ENCODE measurements around the gene PADI2.

Gene PADI2

DNA sequence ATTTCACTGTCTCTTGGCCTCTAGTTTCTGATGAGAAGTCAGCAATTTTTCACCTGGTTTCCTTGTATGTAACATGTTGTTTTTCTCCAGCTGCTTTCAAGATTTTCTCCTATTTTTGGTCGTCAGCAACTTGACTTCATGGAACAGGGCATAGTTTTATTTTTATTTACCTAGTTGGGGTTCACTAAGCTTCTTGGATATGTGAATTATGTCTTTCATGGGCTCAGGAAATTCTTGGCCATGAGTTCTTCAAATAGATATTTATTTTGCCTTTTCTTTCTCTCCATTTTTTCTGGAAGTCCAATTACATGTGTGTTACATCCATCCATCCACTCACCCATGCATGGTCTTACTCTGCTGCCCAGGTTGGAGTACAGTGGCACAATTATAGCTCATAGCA lies 79.1 kb downstream of the PADI2 start:
- Histone ChIP-seq H3K4me2 (no peak overlapping the region), H3K4me1 (peaks cover 2% of the 10 kb centered on the region), H3K36me3 (peaks cover 78% of the 10 kb centered on the region), H3K9ac (no peak overlapping the region), H3K9me3 (no peaks in the 10 kb centered on the region), H4K20me1 (peaks cover 60% of the 10 kb centered on the region), H3K27ac (no peak overlapping the region), H3K27me3 (no peaks in the 10 kb centered on the region), H3K4me3 (no peak overlapping the region)
- TF ChIP-seq Cebpa-rat (IDR thresholded peaks at IDR 0.05) = no peak

DNA sequence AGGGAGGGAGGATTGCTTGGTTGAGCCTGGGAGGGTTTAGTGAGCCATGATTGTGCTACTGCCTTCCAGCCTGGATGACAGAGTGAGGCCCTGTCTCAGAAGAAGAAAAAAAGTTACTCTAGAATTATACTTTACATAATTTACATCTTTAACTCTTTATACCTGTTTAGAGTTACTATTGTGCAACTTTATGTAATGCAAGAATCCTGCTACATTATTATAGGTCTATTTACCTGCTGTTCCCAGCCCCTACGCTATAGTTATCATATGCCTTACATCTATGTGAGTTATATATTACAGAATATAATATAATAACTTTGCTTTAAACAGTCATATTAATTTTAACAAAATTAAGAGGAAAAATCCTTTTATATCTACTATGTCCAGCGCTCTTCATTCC lies 79.7 kb downstream of the PADI2 start:
- Histone ChIP-seq H4K20me1 (peaks cover 60% of the 10 kb centered on the region), H3K27me3 (no peaks in the 10 kb centered on the region), H3K9me3 (no peaks in the 10 kb centered on the region), H3K4me2 (no peak overlapping the region), H3K9ac (no peak overlapping the region), H3K4me1 (no peaks in the 10 kb centered on the region), H3K27ac (no peak overlapping the region), H3K36me3 (peaks cover 80% of the 10 kb centered on the region), H3K4me3 (no peak overlapping the region)
- TF ChIP-seq Cebpa-rat (IDR thresholded peaks at IDR 0.05) = no peak

DNA sequence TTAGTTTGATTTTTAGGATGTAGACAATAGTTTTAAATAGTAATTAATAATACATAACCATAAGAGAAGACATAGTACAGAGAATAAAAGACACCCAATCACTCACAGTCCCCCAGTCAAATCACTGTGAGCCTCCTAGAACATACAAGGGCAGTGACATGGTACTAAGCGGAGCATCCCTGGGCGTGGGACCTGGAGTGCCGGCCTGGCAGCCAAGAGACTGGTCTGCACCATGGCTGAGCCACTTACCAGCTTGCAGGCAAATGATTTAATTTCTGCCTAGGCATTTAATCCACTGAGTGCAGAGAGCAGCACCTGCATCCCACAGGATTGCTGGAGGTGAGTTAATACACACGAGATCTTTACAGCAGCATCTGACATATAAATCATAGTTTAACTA lies 85.8 kb downstream of the PADI2 start:
- Histone ChIP-seq H3K27ac (no peak overlapping the region), H4K20me1 (peaks cover 58% of the 10 kb centered on the region), H3K4me1 (no peaks in the 10 kb centered on the region), H3K4me3 (no peak overlapping the region), H3K4me2 (no peak overlapping the region), H3K27me3 (no peaks in the 10 kb centered on the region), H3K9ac (no peak overlapping the region), H3K9me3 (no peaks in the 10 kb centered on the region), H3K36me3 (peaks cover 84% of the 10 kb centered on the region)
- TF ChIP-seq Cebpa-rat (IDR thresholded peaks at IDR 0.05) = no peak

DNA sequence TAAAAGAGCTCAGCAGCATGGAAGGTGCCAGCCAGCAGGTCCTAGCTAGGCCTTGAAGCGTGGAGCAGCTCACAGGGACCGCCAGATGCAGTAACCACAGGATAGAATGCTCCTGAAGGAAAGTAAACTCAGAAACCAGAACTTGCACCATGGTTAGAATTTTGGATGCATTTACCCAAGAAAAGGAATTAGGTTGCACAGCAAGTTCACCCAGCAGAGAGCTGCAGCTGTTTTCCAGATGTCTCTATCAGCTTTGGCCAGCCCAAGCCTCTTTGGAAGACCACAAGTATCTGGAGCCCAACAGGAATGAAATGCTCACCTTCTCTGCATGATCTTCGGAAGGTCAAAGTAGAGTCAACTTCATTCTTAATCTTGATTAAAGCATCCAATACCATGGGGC lies 86.5 kb downstream of the PADI2 start:
- Histone ChIP-seq H3K36me3 (peaks cover 84% of the 10 kb centered on the region), H3K4me1 (no peaks in the 10 kb centered on the region), H3K4me3 (no peak overlapping the region), H3K27me3 (no peaks in the 10 kb centered on the region), H4K20me1 (peaks cover 54% of the 10 kb centered on the region), H3K9ac (no peak overlapping the region), H3K27ac (no peak overlapping the region), H3K4me2 (no peak overlapping the region), H3K9me3 (no peaks in the 10 kb centered on the region)
- TF ChIP-seq Cebpa-rat (IDR thresholded peaks at IDR 0.05) = no peak

DNA sequence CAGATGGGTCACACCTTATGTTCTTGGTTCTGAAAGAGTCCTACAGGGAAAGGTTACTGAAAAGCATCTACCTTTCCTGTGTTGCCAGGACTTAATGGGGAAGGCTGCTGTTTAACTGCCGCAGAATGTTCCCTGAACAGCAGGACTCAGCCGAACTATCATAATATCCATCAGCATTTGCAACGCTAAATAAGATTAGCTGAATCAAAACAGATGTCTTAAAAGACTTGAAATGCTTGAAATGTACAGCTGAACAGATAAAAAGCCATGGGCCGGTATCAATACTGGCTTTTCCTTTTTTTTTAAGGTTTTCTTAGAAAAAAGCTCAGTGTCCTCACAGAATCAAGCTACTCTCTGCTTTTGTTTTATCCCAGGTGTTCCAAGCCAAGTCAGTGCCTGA lies 87.8 kb downstream of the PADI2 start:
- H4K20me1 ChIP-seq = peaks cover 64% of the 10 kb centered on the region
- no peak overlapping the region for H3K9ac ChIP-seq
- no peak for TF ChIP-seq Cebpa-rat (IDR thresholded peaks at IDR 0.05)
- H3K27me3 ChIP-seq = no peaks in the 10 kb centered on the region
- peaks cover 88% of the 10 kb centered on the region for H3K36me3 ChIP-seq
- no peak overlapping the region for H3K27ac ChIP-seq
- H3K9me3 ChIP-seq = no peaks in the 10 kb centered on the region
- no peak overlapping the region for H3K4me3 ChIP-seq
- H3K4me1 ChIP-seq = no peaks in the 10 kb centered on the region
- no peak overlapping the region for H3K4me2 ChIP-seq

DNA sequence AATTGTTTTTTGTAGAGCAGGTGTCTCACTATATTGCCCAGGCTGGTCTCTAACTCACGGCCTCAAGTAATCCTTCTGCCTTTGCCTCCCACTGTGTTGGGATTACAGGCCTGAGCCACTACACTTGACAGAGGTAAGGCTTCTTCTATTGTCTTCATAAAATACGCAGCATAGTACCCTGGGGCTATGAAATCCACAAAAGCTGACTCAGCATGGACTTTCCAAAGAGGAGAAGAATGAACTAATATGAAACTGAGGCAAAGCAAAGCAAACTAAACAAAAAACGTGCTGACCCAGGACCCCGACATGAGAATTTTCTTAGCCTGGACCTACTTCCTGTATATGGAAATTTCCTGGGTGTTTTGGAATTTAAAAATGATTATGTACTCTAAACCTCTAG lies 89.0 kb downstream of the PADI2 start:
- H3K27me3 ChIP-seq = no peaks in the 10 kb centered on the region
- peaks cover 53% of the 10 kb centered on the region for H4K20me1 ChIP-seq
- H3K9me3 ChIP-seq = no peaks in the 10 kb centered on the region
- H3K9ac ChIP-seq = no peak overlapping the region
- no peak overlapping the region for H3K4me3 ChIP-seq
- no peak overlapping the region for H3K27ac ChIP-seq
- no peak for TF ChIP-seq Cebpa-rat (IDR thresholded peaks at IDR 0.05)
- H3K4me2 ChIP-seq = no peak overlapping the region
- no peaks in the 10 kb centered on the region for H3K4me1 ChIP-seq
- peaks cover 96% of the 10 kb centered on the region for H3K36me3 ChIP-seq

DNA sequence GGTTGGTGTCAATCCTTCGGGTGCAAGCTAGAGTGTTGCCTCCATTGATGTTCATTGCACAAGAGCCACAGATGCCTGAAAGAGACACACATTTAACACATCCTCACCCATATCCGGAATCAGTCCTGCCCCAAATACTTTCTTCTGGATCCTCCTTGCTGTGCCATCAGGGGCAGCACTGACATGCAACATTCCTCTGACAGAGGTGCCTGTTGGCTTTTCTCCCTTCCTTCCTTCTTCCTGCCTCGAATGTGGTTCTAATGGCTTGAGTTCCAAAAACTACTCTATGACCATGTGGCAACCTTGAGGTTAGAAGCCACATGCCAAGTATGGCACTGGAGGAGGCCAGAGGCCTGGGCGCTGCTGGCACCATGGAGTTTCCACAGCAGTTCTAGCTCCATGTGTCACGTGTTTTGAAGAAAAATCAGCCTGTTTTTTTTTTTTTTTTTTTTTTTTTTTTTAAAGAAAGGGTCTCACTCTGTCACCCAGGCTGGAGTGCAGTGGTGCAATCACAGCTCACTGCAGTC lies 90.5 kb downstream of the PADI2 start:
- no peak overlapping the region for H3K27ac ChIP-seq
- H3K4me3 ChIP-seq = no peak overlapping the region
- peaks cover 97% of the 10 kb centered on the region for H3K36me3 ChIP-seq
- no peak overlapping the region for H3K4me2 ChIP-seq
- H4K20me1 ChIP-seq = peaks cover 41% of the 10 kb centered on the region; the same call in 1 of the 2 replicates
- H3K4me1 ChIP-seq = peaks cover 11% of the 10 kb centered on the region
- TF ChIP-seq Cebpa-rat (IDR thresholded peaks at IDR 0.05) = no peak
- no peaks in the 10 kb centered on the region for H3K9me3 ChIP-seq
- no peaks in the 10 kb centered on the region for H3K27me3 ChIP-seq
- H3K9ac ChIP-seq = no peak overlapping the region

DNA sequence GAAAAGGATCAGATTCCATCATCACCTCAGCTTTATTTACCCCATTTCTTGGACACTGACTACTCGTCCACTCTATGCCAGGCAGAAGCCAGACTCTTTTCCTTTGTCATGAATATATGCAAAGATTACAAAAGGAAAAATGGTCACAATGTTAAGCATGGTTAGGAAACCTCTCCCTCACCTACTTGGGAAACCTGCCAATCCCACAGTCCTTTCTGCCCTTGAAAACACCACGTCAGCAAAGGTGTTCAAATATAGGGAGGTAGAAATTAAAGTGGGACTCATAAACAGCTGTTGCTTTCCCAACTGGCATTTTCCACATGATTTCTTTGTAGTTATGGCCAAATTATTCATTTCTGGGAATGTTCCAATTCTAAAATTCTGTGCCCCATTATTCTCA lies 91.4 kb downstream of the PADI2 start:
- peaks cover 36% of the 10 kb centered on the region; the same call in 1 of the 2 replicates for H4K20me1 ChIP-seq
- no peak overlapping the region for H3K9ac ChIP-seq
- no peak overlapping the region for H3K4me2 ChIP-seq
- no peak overlapping the region for H3K4me3 ChIP-seq
- H3K27me3 ChIP-seq = no peaks in the 10 kb centered on the region
- H3K4me1 ChIP-seq = peaks cover 18% of the 10 kb centered on the region
- no peak for TF ChIP-seq Cebpa-rat (IDR thresholded peaks at IDR 0.05)
- peaks cover 97% of the 10 kb centered on the region for H3K36me3 ChIP-seq
- H3K9me3 ChIP-seq = no peaks in the 10 kb centered on the region
- no peak overlapping the region for H3K27ac ChIP-seq

DNA sequence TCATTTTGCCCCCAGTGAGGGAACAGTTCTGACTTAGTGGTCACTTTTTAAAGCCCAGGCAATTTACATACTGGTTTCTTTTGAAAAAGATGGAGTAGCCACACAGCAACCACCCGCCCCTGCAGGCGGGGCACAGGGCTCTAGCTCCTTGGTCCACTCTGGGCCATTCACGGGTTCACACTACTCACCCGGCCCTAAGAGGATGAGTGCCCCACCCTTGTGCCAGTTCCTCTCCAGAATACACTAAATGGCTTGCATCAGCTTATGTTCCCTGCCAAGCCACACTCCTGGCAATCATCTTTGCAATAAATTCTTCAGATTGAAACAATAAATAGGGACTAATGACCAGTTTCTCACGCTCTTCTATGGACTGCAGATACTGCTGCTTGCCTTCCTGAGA lies 91.8 kb downstream of the PADI2 start:
- no peak overlapping the region for H3K27ac ChIP-seq
- no peak overlapping the region for H3K4me2 ChIP-seq
- no peak overlapping the region for H3K9ac ChIP-seq
- no peak for TF ChIP-seq Cebpa-rat (IDR thresholded peaks at IDR 0.05)
- peaks cover 97% of the 10 kb centered on the region for H3K36me3 ChIP-seq
- H3K9me3 ChIP-seq = no peaks in the 10 kb centered on the region
- H3K4me3 ChIP-seq = no peak overlapping the region
- no peaks in the 10 kb centered on the region for H3K27me3 ChIP-seq
- H4K20me1 ChIP-seq = peaks cover 31% of the 10 kb centered on the region; the same call in 1 of the 2 replicates
- H3K4me1 ChIP-seq = peaks cover 18% of the 10 kb centered on the region

DNA sequence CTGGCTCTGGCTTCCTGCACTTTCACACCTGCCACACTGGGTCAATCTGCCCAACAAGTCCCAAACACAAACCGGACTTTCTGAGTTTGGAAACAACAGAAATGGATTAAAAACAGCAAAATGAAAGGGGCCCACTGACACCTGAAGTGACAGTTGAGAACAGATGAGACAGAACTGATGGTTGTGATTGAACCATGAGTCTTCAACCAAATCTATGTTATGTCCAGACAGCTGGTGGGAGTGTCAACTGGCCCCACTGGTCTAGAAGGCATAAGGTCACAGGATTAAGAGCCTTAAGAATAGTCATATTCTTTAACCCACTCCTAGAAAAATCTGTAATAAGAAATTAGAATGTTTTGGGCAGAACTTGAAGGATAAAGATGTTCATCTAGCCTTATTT lies 94.5 kb downstream of the PADI2 start:
- Histone ChIP-seq H3K9ac (no peak overlapping the region), H3K4me2 (no peak overlapping the region), H4K20me1 (peaks cover 30% of the 10 kb centered on the region; the same call in 1 of the 2 replicates), H3K36me3 (peaks cover 99% of the 10 kb centered on the region), H3K27ac (no peak overlapping the region), H3K4me3 (no peak overlapping the region), H3K27me3 (no peaks in the 10 kb centered on the region), H3K9me3 (no peaks in the 10 kb centered on the region), H3K4me1 (peaks cover 18% of the 10 kb centered on the region)
- TF ChIP-seq Cebpa-rat (IDR thresholded peaks at IDR 0.05) = no peak

DNA sequence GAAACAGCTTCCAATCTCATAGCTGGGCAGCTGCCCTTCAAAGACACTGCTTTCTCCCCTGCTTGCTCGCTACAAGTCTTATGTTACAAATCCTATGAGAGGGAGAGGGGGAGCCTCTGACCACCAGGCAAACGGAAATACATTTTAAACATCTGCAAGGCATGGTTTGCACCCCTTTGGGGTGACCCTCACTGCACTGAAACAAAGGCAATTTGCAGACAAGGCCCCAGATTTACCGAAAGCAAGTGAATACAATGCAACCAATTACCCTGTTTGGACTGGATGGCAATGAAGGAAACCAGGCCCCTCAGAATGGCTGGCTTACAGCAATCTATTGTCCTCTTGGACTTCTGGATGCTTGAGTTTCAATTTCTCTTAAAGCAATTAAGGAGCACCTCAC lies 95.7 kb downstream of the PADI2 start:
- Histone ChIP-seq H3K4me2 (no peak overlapping the region), H3K4me3 (no peak overlapping the region), H3K9me3 (no peaks in the 10 kb centered on the region), H3K27me3 (no peaks in the 10 kb centered on the region), H4K20me1 (peaks cover 20% of the 10 kb centered on the region; the same call in 1 of the 2 replicates), H3K9ac (no peak overlapping the region), H3K4me1 (peaks cover 18% of the 10 kb centered on the region), H3K27ac (no peak overlapping the region), H3K36me3 (peaks cover 99% of the 10 kb centered on the region)
- no peak for TF ChIP-seq Cebpa-rat (IDR thresholded peaks at IDR 0.05)

All from BLaER1 (cell line).